IgD-negative memory B cell (primary cell): Measurements from ENCODE around the gene IKBKE. TPM values are rescaled to one million over a fixed set of nuclear protein-coding genes. Genes with fewer than 3 reads are reported as not detected.

Source experiments
- H3K27ac Mint-ChIP-seq, 3 donors: one replicate each; pipeline ENCODE4 v1.8.0; 2020 to 2022; ENCODE audit warnings: mild to moderate bottlenecking in 3 of 3, mixed read lengths in 3 of 3, moderate library complexity in 1 of 3
- H3K27me3 Mint-ChIP-seq: one replicate; pipeline ENCODE4 v1.8.0; 2021; ENCODE audit warnings: mixed read lengths
- H3K36me3 Mint-ChIP-seq: one replicate; pipeline ENCODE4 v1.8.0; 2020; ENCODE audit warnings: mild to moderate bottlenecking, mixed read lengths
- H3K4me1 Mint-ChIP-seq, 3 donors: one replicate each; pipeline ENCODE4 v1.8.0; 2020 to 2022; ENCODE audit warnings: mixed read lengths in 3 of 3, mild to moderate bottlenecking in 1 of 3
- H3K4me3 Mint-ChIP-seq, 4 donors: one replicate each; pipeline ENCODE4 v1.8.0; 2020 to 2022; ENCODE audit warnings: mild to moderate bottlenecking in 4 of 4, mixed read lengths in 4 of 4, moderate library complexity in 3 of 4
- H3K9me3 Mint-ChIP-seq, 3 donors: one replicate each; pipeline ENCODE4 v1.8.0; 2020 to 2021; ENCODE audit warnings: mixed read lengths in 3 of 3, mild to moderate bottlenecking in 1 of 3
- polyA plus RNA-seq: library from polyadenylated mRNA; unstranded; fragments of 300-500 nt; fragmentation: Illumina TruSeq; gene quantifications from one replicate; pipeline ENCODE4 v1.2.3, GENCODE V29; 2021

The IKBKE gene
- polyA plus RNA-seq, 1 donor from 2014 or later: 28.4 TPM

- H3K4me3 Mint-ChIP-seq: peak overlapping the region; percentile 82 to 94 (median 88)
- no peaks in the 10 kb centered on the region for H3K9me3 Mint-ChIP-seq
- H3K36me3 Mint-ChIP-seq: no peaks in the 10 kb centered on the region
- H3K4me1 Mint-ChIP-seq: peaks cover 3 to 27% (median 13%) of the 10 kb centered on the region in 3 donors
- H3K27me3 Mint-ChIP-seq: peaks cover 9% of the 10 kb centered on the region
- no peak overlapping the region for H3K27ac Mint-ChIP-seq
These were observed 35.6 kb downstream of the IKBKE start for GRCh38 chr1:206505702-206506355.

GRCh38 chr1:206506405-206507283 lies 36.4 kb downstream of the IKBKE start:
- H3K4me1 Mint-ChIP-seq: peaks cover 3 to 27% (median 13%) of the 10 kb centered on the region in 3 donors
- H3K9me3 Mint-ChIP-seq: no peaks in the 10 kb centered on the region
- H3K27ac Mint-ChIP-seq: peak overlapping the region in 2 of 3 donors; percentile 71 to 87
- H3K4me3 Mint-ChIP-seq: peak overlapping the region; percentile 82 to 94 (median 88)
- H3K27me3 Mint-ChIP-seq: peaks cover 14% of the 10 kb centered on the region
- no peaks in the 10 kb centered on the region for H3K36me3 Mint-ChIP-seq

GRCh38 chr1:206507284-206508129 lies 37.2 kb downstream of the IKBKE start, which contains the start of gene RASSF5:
Gene RASSF5, plus strand, starts transcription at chr1:206507531. Its CDS starts 72 bp downstream, at chr1:206507603.
- H3K9me3 Mint-ChIP-seq: no peaks in the 10 kb centered on the region
- peak within 1 kb of the TSS in 2 of 3 donors; percentile 71 to 87 for H3K27ac Mint-ChIP-seq
- no peaks in the 10 kb centered on the region for H3K36me3 Mint-ChIP-seq
- peaks cover 3 to 27% (median 13%) of the 10 kb centered on the region in 3 donors for H3K4me1 Mint-ChIP-seq
- H3K4me3 Mint-ChIP-seq: peak within 1 kb of the TSS; percentile 82 to 94 (median 91)
- H3K27me3 Mint-ChIP-seq: peaks cover 14% of the 10 kb centered on the region

- no peaks in the 10 kb centered on the region for H3K9me3 Mint-ChIP-seq
- H3K27ac Mint-ChIP-seq: peak overlapping the region in 1 of 3 donors; percentile 74
These were observed 38.0 kb downstream of the IKBKE start for GRCh38 chr1:206508130-206508889.

GRCh38 chr1:206508956-206509355 lies 38.7 kb downstream of the IKBKE start:
- H3K36me3 Mint-ChIP-seq: no peaks in the 10 kb centered on the region
- no peaks in the 10 kb centered on the region for H3K9me3 Mint-ChIP-seq
- peak overlapping the region; percentile 33 to 91 (median 73) for H3K4me3 Mint-ChIP-seq
- H3K27ac Mint-ChIP-seq: peak overlapping the region in 1 of 3 donors; percentile 74
- H3K4me1 Mint-ChIP-seq: peaks cover 3 to 19% (median 13%) of the 10 kb centered on the region in 3 donors
- H3K27me3 Mint-ChIP-seq: peaks cover 14% of the 10 kb centered on the region

More at GRCh38 chr1:206508130-206508889, 38.0 kb downstream of the IKBKE start:
- H3K4me3 Mint-ChIP-seq: peak overlapping the region; percentile 71 to 91 (median 88)
- H3K27me3 Mint-ChIP-seq: peaks cover 14% of the 10 kb centered on the region
- no peaks in the 10 kb centered on the region for H3K36me3 Mint-ChIP-seq
- peaks cover 3 to 25% (median 13%) of the 10 kb centered on the region in 3 donors for H3K4me1 Mint-ChIP-seq

- Mint-ChIP-seq H3K4me3 (peak overlapping the region in 1 of 4 donors; percentile 91), H3K27ac (no peak overlapping the region), H3K9me3 (no peaks in the 10 kb centered on the region), H3K4me1 (peaks cover 0 to 14% (median 10%) of the 10 kb centered on the region in 3 donors), H3K27me3 (peaks cover 14% of the 10 kb centered on the region), H3K36me3 (no peaks in the 10 kb centered on the region)
These were observed 39.5 kb downstream of the IKBKE start for GRCh38 chr1:206509612-206510257.

GRCh38 chr1:206510371-206510770 lies 40.1 kb downstream of the IKBKE start:
- no peaks in the 10 kb centered on the region for H3K9me3 Mint-ChIP-seq
- H3K27me3 Mint-ChIP-seq: peaks cover 14% of the 10 kb centered on the region
- H3K36me3 Mint-ChIP-seq: no peaks in the 10 kb centered on the region
- no peak overlapping the region for H3K27ac Mint-ChIP-seq
- peaks cover 0 to 14% (median 7%) of the 10 kb centered on the region in 3 donors for H3K4me1 Mint-ChIP-seq
- H3K4me3 Mint-ChIP-seq: peak overlapping the region in 1 of 4 donors; percentile 91

GRCh38 chr1:206511362-206512057 lies 41.2 kb downstream of the IKBKE start:
- Mint-ChIP-seq H3K36me3 (no peaks in the 10 kb centered on the region), H3K27ac (peak overlapping the region in 1 of 3 donors; percentile 39), H3K9me3 (no peaks in the 10 kb centered on the region), H3K27me3 (peaks cover 12% of the 10 kb centered on the region), H3K4me1 (peaks cover 5 to 11% (median 7%) of the 10 kb centered on the region in 3 donors), H3K4me3 (peak overlapping the region in 2 of 4 donors; percentile 26 to 49)

GRCh38 chr1:206512058-206512850 lies 42.0 kb downstream of the IKBKE start:
- H3K4me1 Mint-ChIP-seq: peaks cover 5 to 10% (median 7%) of the 10 kb centered on the region in 3 donors
- H3K4me3 Mint-ChIP-seq: peak overlapping the region in 1 of 4 donors; percentile 49
- no peaks in the 10 kb centered on the region for H3K36me3 Mint-ChIP-seq
- peaks cover 11% of the 10 kb centered on the region for H3K27me3 Mint-ChIP-seq
- no peaks in the 10 kb centered on the region for H3K9me3 Mint-ChIP-seq
- no peak overlapping the region for H3K27ac Mint-ChIP-seq

GRCh38 chr1:206512851-206513180 lies 42.5 kb downstream of the IKBKE start:
- peaks cover 5 to 10% (median 7%) of the 10 kb centered on the region in 3 donors for H3K4me1 Mint-ChIP-seq
- H3K36me3 Mint-ChIP-seq: no peaks in the 10 kb centered on the region
- H3K4me3 Mint-ChIP-seq: no peak overlapping the region
- peaks cover 11% of the 10 kb centered on the region for H3K27me3 Mint-ChIP-seq
- no peak overlapping the region for H3K27ac Mint-ChIP-seq
- H3K9me3 Mint-ChIP-seq: no peaks in the 10 kb centered on the region

GRCh38 chr1:206513312-206514111 lies 43.2 kb downstream of the IKBKE start:
- no peaks in the 10 kb centered on the region for H3K36me3 Mint-ChIP-seq

More at GRCh38 chr1:206513312-206514111, 43.2 kb downstream of the IKBKE start:
- Mint-ChIP-seq H3K4me3 (no peak overlapping the region), H3K27ac (no peak overlapping the region), H3K4me1 (peaks cover 5 to 9% (median 7%) of the 10 kb centered on the region in 3 donors), H3K9me3 (no peaks in the 10 kb centered on the region), H3K27me3 (peaks cover 11% of the 10 kb centered on the region)
